Vagina (tissue), 2 donors: ENCODE data around the gene OR5D16. TPM values are rescaled to one million over a fixed set of nuclear protein-coding genes. Genes with fewer than 3 reads are reported as not detected.
"Not testable (repeated sequence)": the region's sequence is repeated elsewhere in the genome, so short reads cannot be mapped to it uniquely, and the experiment has no call there.

Source experiments
- DNase-seq, 2 donors: peaks; one replicate each; pipeline ENCODE4 v3.0.0-alpha.2; 2017; ENCODE audit errors: extremely low spot score in 2 of 2
- H3K27ac ChIP-seq: fragments of 200-600 bp; sonication (generic); one replicate; pipeline ENCODE4 v1.5.1; 2019
- H3K27me3 ChIP-seq: fragments of 200-600 bp; sonication (generic); one replicate; pipeline ENCODE4 v1.5.1; 2019
- H3K36me3 ChIP-seq, 2 donors: fragments of 200-600 bp; sonication (generic); one replicate each; pipeline ENCODE4 v1.5.1; 2017 to 2019
- H3K4me1 ChIP-seq: fragments of 200-600 bp; sonication (generic); one replicate; pipeline ENCODE4 v1.5.1; 2019
- H3K4me3 ChIP-seq, 2 donors: fragments of 200-600 bp; sonication (generic); 1 replicate in 1 of 2; 2 replicates in 1 of 2; pipeline ENCODE4 v1.5.1; 2016 to 2019
- H3K9me3 ChIP-seq: fragments of 200-600 bp; sonication (generic); one replicate; pipeline ENCODE4 v1.5.1; 2019
- POLR2A ChIP-seq, 2 donors: fragments of 450-650 bp; IDR thresholded peaks; one replicate each; pipeline ENCODE4 v1.6.1; 2017; ENCODE audit warnings: antibody characterized with exemption in 2 of 2, mild to moderate bottlenecking in 2 of 2, moderate library complexity in 2 of 2
- POLR2AphosphoS5 ChIP-seq, 2 donors: sonication (generic); formaldehyde crosslinking; IDR thresholded peaks; one replicate each; pipeline ENCODE4 v1.9.0; 2017; ENCODE audit warnings: antibody characterized with exemption in 2 of 2, mild to moderate bottlenecking in 2 of 2, low read depth in 1 of 2; ENCODE audit not compliant: insufficient read depth in 1 of 2
- intact Hi-C: fragments of 100-400 bp; cut with DNase I; formaldehyde crosslinking; loops from one replicate; pipeline ENCODE4 v1.15.1; 2023
- small RNA-seq: library from RNA; depleted of rRNA; stranded (forward); fragments of <200 nt; gene quantifications from one replicate; pipeline ENCODE3, GENCODE V24; 2016
- total RNA-seq: library from RNA; depleted of rRNA; stranded (reverse); fragments of >200 nt; gene quantifications from one replicate; pipeline ENCODE4 v1.2.3, GENCODE V29; 2016
- TF ChIP-seq, protein P1 (sequence below), 3 experiments: fragments of 450-650 bp in 2 of 3; fragments of 200-600 bp in 1 of 3; sonication (generic) in 1 of 3; IDR thresholded peaks; one replicate each; pipeline ENCODE4 v1.5.1; 2017 to 2019; ENCODE audit warnings: antibody characterized with exemption in 3 of 3, mild to moderate bottlenecking in 2 of 3, moderate library complexity in 2 of 3

The OR5D16 gene
- total RNA-seq, 1 donor from 2014 or later, result not detected

DNA sequence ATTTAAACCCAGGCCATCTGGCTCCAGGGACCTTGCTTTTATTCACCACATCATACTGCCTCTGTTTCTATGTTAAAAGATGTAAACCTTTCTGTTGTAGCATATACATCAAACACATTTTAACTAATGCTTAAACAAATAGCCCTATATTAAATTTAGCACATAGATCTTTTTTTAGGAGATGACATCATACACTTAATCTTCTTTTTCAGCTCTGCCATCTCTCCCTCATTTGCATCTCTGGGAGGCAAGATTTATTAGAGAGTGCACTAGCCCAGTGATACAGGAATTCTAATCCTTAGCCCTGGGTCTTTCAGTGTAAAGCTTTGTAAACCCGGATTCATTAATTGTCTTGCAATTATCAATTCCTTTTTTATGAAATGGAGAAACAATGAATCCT, 13.6 kb downstream of the OR5D16 start:
- no peak for DNase-seq
- Histone ChIP-seq H3K4me1 (no peaks in the 10 kb centered on the region), H3K27ac (no peak overlapping the region), H3K36me3 (no peaks in the 10 kb centered on the region), H3K4me3 (no peak overlapping the region), H3K27me3 (no peaks in the 10 kb centered on the region), H3K9me3 (no peaks in the 10 kb centered on the region)
- TF ChIP-seq, protein P1, sequence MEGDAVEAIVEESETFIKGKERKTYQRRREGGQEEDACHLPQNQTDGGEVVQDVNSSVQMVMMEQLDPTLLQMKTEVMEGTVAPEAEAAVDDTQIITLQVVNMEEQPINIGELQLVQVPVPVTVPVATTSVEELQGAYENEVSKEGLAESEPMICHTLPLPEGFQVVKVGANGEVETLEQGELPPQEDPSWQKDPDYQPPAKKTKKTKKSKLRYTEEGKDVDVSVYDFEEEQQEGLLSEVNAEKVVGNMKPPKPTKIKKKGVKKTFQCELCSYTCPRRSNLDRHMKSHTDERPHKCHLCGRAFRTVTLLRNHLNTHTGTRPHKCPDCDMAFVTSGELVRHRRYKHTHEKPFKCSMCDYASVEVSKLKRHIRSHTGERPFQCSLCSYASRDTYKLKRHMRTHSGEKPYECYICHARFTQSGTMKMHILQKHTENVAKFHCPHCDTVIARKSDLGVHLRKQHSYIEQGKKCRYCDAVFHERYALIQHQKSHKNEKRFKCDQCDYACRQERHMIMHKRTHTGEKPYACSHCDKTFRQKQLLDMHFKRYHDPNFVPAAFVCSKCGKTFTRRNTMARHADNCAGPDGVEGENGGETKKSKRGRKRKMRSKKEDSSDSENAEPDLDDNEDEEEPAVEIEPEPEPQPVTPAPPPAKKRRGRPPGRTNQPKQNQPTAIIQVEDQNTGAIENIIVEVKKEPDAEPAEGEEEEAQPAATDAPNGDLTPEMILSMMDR (IDR thresholded peaks at IDR 0.05), result no peak
- TF ChIP-seq POLR2A (IDR thresholded peaks at IDR 0.05), result no peak
- TF ChIP-seq POLR2AphosphoS5 (IDR thresholded peaks at IDR 0.05; ENCODE audit: insufficient read depth in 1 of 2, low read depth in 1 of 2), result no peak
- intact Hi-C loops, result no loop called here

DNA sequence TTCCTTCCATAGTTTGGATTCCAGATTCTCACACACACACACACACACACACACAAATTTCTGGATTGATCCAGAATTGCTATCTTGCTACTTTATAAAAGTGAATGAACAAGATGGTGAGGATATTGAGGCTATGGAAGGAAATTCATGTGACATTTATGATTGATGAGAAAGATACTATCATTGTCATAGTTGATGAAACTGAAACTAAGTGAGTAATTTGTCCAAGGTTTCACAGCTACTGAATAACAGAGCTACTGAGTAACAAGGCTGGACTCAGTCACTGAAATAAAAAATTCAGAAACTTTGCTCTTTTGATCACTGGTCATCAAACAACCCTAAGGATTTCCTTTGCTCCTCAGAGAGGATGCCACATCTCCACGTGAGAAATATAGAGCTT, 16.2 kb downstream of the OR5D16 start:
- TF ChIP-seq POLR2A (IDR thresholded peaks at IDR 0.05) (no peak), POLR2AphosphoS5 (IDR thresholded peaks at IDR 0.05; ENCODE audit: insufficient read depth in 1 of 2, low read depth in 1 of 2) (no peak)
- TF ChIP-seq, protein P1 (IDR thresholded peaks at IDR 0.05), result no peak
- no peak for DNase-seq
- intact Hi-C loops, result no loop called here
- H3K4me1 ChIP-seq, result no peaks in the 10 kb centered on the region
- no peaks in the 10 kb centered on the region for H3K9me3 ChIP-seq
- H3K4me3 ChIP-seq, result no peak overlapping the region
- no peaks in the 10 kb centered on the region for H3K36me3 ChIP-seq
- H3K27me3 ChIP-seq, result no peaks in the 10 kb centered on the region
- H3K27ac ChIP-seq, result no peak overlapping the region

GRCh38 chr11:55867354-55867753, 28.8 kb downstream of the OR5D16 start:
- H3K9me3 ChIP-seq, H3K4me3 ChIP-seq, H3K27ac ChIP-seq, intact Hi-C loops, H3K4me1 ChIP-seq, H3K27me3 ChIP-seq, DNase-seq, H3K36me3 ChIP-seq: not testable (repeated sequence)

GRCh38 chr11:55872731-55873130, 34.2 kb downstream of the OR5D16 start:
- H3K27me3 ChIP-seq, DNase-seq, intact Hi-C loops, H3K4me1 ChIP-seq, H3K27ac ChIP-seq, H3K4me3 ChIP-seq, H3K9me3 ChIP-seq, H3K36me3 ChIP-seq: not testable (repeated sequence)

DNA sequence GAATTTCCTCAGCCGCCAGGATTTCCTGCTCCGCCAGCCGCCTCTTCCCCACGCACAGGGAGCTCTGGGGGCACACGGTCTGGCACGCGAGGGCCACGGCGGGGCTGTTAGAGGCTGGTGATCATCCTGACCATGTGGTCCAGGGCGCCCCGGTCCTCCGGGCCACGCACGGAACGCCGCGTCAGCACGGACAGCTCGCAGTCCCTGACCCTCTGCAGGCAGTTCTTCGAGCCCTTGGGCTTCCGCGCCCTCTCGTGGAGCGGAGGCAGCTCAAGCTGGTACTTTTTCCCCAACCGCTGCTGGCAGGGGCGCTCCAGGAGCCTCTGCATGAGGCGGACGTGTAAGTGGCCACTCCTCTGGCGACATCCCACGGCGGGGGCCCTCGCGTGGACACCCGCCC, 34.6 kb downstream of the OR5D16 start:
- DNase-seq, H3K36me3 ChIP-seq, H3K4me1 ChIP-seq, H3K27me3 ChIP-seq, H3K4me3 ChIP-seq, H3K9me3 ChIP-seq, intact Hi-C loops, H3K27ac ChIP-seq: not testable (repeated sequence)

GRCh38 chr11:55882997-55883396, 44.4 kb downstream of the OR5D16 start, which contains the start of gene TRIM51:
TSS of gene TRIM51 (plus strand) at chr11:55883297. CDS start at chr11:55885429, 2,132 bp downstream.
- H3K4me1 ChIP-seq, H3K27me3 ChIP-seq, H3K9me3 ChIP-seq, intact Hi-C loops, H3K27ac ChIP-seq, DNase-seq, H3K36me3 ChIP-seq, H3K4me3 ChIP-seq: not testable (repeated sequence)

DNA sequence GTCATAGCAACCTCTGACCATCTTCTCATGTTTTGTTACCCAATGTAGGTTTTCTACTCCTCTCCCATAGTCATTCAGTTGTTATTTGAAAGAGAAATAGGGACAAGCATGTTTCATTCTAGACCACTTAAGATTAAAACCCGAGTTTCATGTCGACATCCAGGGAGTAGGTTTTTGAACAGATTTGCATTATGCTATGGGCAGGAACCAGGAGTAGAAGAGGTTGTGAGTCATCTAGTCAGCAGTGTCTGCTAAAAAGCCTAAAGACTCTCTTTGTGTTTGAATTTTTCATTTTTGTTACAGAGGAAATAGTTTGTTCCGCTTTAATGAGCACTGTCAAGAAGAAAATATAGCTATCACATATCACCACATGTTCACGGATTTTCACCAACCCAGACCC, 46.4 kb downstream of the OR5D16 start:
- DNase-seq, H3K27me3 ChIP-seq, H3K36me3 ChIP-seq, H3K9me3 ChIP-seq, H3K4me3 ChIP-seq, intact Hi-C loops, H3K27ac ChIP-seq, H3K4me1 ChIP-seq: not testable (repeated sequence)

DNA sequence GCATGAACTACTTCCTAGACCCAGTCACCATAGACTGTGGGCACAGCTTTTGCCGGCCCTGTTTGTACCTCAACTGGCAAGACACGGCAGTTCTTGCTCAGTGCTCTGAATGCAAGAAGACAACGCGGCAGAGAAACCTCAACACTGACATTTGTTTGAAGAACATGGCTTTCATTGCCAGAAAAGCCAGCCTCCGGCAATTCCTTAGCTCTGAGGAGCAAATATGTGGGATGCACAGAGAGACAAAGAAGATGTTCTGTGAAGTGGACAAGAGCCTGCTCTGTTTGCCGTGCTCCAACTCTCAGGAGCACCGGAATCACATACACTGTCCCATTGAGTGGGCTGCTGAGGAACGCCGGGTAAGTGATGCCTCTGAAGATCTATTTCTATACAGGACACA, 46.9 kb downstream of the OR5D16 start:
- H3K4me3 ChIP-seq, H3K4me1 ChIP-seq, H3K27ac ChIP-seq, H3K9me3 ChIP-seq, intact Hi-C loops, H3K27me3 ChIP-seq, DNase-seq, H3K36me3 ChIP-seq: not testable (repeated sequence)

Small RNA genes lying within 50 kb of the gene (small RNA-seq; reads per million reads assigned to genes)
- gene AC036111.3, result not detected

Other genes with a start within 250 kb of the OR5D16 start
- not detected for gene OR4C11, start 231.1 kb upstream of the OR5D16 start, total RNA-seq
- not detected for gene OR4P4, start 203.6 kb upstream of the OR5D16 start, total RNA-seq
- gene OR4S2, start 190.4 kb upstream of the OR5D16 start, total RNA-seq, result not detected
- gene OR4C6, start 176.6 kb upstream of the OR5D16 start, total RNA-seq, result not detected
- not detected for gene OR5D13, start 65.3 kb upstream of the OR5D16 start, total RNA-seq
- not detected for gene OR5D14, start 43.2 kb upstream of the OR5D16 start, total RNA-seq
- not detected for gene OR5L1, start 27.4 kb upstream of the OR5D16 start, total RNA-seq
- gene OR5D18, start 19.1 kb upstream of the OR5D16 start, total RNA-seq, result not detected
- not detected for gene OR5L2, start 11.5 kb upstream of the OR5D16 start, total RNA-seq
- not detected for gene TRIM51, start 44.5 kb downstream of the OR5D16 start, total RNA-seq
- not detected for gene OR5W2, start 75.8 kb downstream of the OR5D16 start, total RNA-seq
- gene OR5I1, start 97.6 kb downstream of the OR5D16 start, total RNA-seq, result not detected
- not detected for gene OR10AG1, start 131.2 kb downstream of the OR5D16 start, total RNA-seq
- gene OR5F1, start 155.9 kb downstream of the OR5D16 start, total RNA-seq, result not detected
- not detected for gene OR5AS1, start 188.9 kb downstream of the OR5D16 start, total RNA-seq